Uterus (tissue), 4 donors: Measurements from ENCODE around the gene RPA4. TPM values are rescaled to one million over a fixed set of nuclear protein-coding genes. Genes with fewer than 3 reads are reported as not detected.
"Not testable (repeated sequence)": the region's sequence is repeated elsewhere in the genome, so short reads cannot be mapped to it uniquely, and the experiment has no call there.

Experiments used
- DNase-seq, 2 donors: peaks; one replicate each; pipeline ENCODE4 v3.0.0-alpha.2; 2019 to 2020
- H3K27ac ChIP-seq, 2 donors: fragments of 200-600 bp; sonication (generic); 1 replicate in 1 of 2; 2 replicates in 1 of 2; pipeline ENCODE4 v1.5.1; 2016 to 2018
- H3K27me3 ChIP-seq, 2 donors: fragments of 200-600 bp; sonication (generic); one replicate each; pipeline ENCODE4 v1.5.1; 2018 to 2019; ENCODE audit warnings: control low read depth in 1 of 2
- H3K36me3 ChIP-seq, 2 donors: fragments of 200-600 bp; sonication (generic); one replicate each; pipeline ENCODE4 v1.5.1; 2019; ENCODE audit warnings: control low read depth in 1 of 2
- H3K4me1 ChIP-seq, 2 donors: fragments of 200-600 bp; sonication (generic); one replicate each; pipeline ENCODE4 v1.5.1; 2018 to 2019; ENCODE audit warnings: control low read depth in 1 of 2
- H3K4me3 ChIP-seq, 2 donors: fragments of 200-600 bp; sonication (generic); 1 replicate in 1 of 2; 2 replicates in 1 of 2; pipeline ENCODE4 v1.5.1; 2018 to 2019; ENCODE audit warnings: mild to moderate bottlenecking in 1 of 2
- H3K9me3 ChIP-seq, 2 donors: fragments of 200-600 bp; sonication (generic); one replicate each; pipeline ENCODE4 v1.5.1; 2019; ENCODE audit warnings: control low read depth in 1 of 2
- POLR2A ChIP-seq, 2 donors: fragments of 450-650 bp; IDR thresholded peaks; one replicate each; pipeline ENCODE4 v1.6.1; 2016; ENCODE audit warnings: antibody characterized with exemption in 2 of 2, mild to moderate bottlenecking in 1 of 2, moderate library complexity in 1 of 2
- intact Hi-C: fragments of 100-400 bp; cut with DNase I; formaldehyde crosslinking; loops from one replicate; pipeline ENCODE4 v1.15.1; 2023; ENCODE audit warnings: low total_unique reads
- total RNA-seq, 4 donors: library from RNA; depleted of rRNA in 3 of 4; stranded (reverse); fragments of >200 nt in 3 of 4; gene quantifications; one replicate each; pipeline versions ENCODE4 v1.1.0 to v1.2.4, GENCODE V29; 2014 to 2023
- TF ChIP-seq, protein P1 (sequence below), 4 experiments: fragments of 200-600 bp in 2 of 4; fragments of 450-650 bp in 2 of 4; sonication (generic) in 2 of 4; IDR thresholded peaks; one replicate each; pipeline ENCODE4 v1.5.1; 2016 to 2019; ENCODE audit warnings: antibody characterized with exemption in 4 of 4, mild to moderate bottlenecking in 2 of 4, moderate library complexity in 1 of 4
- donor health status: DM: yes; HTN: yes; CAD: no.

Gene RPA4
- total RNA-seq, 4 donors from 2014 or later = 1.3 to 3.7 (median 2.2) TPM; not detected in 1

GRCh38 chrX:96841325-96841724 is 42.4 kb upstream of the RPA4 start:
- intact Hi-C loops = no loop called here
- Histone ChIP-seq H3K4me1 (no peaks in the 10 kb centered on the region), H3K27me3 (no peaks in the 10 kb centered on the region), H3K36me3 (no peaks in the 10 kb centered on the region), H3K4me3 (no peak overlapping the region), H3K27ac (no peak overlapping the region), H3K9me3 (no peaks in the 10 kb centered on the region)
- DNase-seq = no peak
- no peak for TF ChIP-seq POLR2A (IDR thresholded peaks at IDR 0.05)
- TF ChIP-seq, protein P1, sequence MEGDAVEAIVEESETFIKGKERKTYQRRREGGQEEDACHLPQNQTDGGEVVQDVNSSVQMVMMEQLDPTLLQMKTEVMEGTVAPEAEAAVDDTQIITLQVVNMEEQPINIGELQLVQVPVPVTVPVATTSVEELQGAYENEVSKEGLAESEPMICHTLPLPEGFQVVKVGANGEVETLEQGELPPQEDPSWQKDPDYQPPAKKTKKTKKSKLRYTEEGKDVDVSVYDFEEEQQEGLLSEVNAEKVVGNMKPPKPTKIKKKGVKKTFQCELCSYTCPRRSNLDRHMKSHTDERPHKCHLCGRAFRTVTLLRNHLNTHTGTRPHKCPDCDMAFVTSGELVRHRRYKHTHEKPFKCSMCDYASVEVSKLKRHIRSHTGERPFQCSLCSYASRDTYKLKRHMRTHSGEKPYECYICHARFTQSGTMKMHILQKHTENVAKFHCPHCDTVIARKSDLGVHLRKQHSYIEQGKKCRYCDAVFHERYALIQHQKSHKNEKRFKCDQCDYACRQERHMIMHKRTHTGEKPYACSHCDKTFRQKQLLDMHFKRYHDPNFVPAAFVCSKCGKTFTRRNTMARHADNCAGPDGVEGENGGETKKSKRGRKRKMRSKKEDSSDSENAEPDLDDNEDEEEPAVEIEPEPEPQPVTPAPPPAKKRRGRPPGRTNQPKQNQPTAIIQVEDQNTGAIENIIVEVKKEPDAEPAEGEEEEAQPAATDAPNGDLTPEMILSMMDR (IDR thresholded peaks at IDR 0.05) = no peak

DNA sequence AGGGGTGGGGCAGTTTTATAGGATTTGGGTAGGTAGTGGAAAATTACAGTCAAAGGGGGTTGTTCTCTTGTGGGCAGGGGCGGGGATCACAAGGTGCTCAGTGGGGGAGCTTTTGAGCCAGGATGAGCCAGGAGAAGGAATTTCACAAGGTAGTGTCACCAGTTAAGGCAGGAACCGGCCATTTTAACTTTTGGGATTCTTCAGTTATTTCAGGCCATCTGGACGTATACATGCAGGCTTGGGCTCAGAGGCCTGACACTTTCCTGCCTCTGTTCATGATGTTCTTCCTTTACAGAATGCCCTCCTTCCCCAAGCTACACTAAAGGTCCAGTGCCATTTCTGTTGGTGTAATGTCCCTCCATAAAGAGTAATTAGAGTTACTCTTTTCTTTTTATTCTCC is 41.8 kb upstream of the RPA4 start:
- H3K36me3 ChIP-seq, H3K4me1 ChIP-seq, H3K4me3 ChIP-seq, H3K9me3 ChIP-seq, H3K27me3 ChIP-seq, intact Hi-C loops, H3K27ac ChIP-seq, DNase-seq: not testable (repeated sequence)

DNA sequence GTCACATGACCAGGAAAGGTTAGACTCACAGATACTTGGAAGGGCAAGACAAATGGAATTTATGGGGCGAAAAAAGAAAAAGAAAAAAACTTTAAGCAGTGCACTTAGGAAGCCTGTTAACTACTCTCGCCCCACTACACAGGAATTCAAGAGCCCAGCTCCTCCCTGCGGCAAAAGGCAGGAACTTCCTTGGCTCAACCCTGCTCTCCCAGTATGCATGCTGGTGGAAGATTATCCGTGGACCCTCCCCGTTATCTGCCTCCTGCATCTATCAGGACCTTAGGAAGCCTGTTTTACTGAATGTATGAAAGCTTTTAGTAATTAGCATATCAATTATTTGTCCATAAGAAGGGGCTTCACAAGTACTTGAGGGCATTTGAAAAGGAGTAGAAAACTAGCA is 40.1 kb upstream of the RPA4 start:
- H3K27me3 ChIP-seq = no peaks in the 10 kb centered on the region
- no peak for DNase-seq
- intact Hi-C loops = no loop called here
- H3K9me3 ChIP-seq = no peaks in the 10 kb centered on the region
- H3K4me1 ChIP-seq = no peaks in the 10 kb centered on the region
- TF ChIP-seq, protein P1 (IDR thresholded peaks at IDR 0.05) = no peak
- no peak for TF ChIP-seq POLR2A (IDR thresholded peaks at IDR 0.05)
- H3K4me3 ChIP-seq = no peak overlapping the region
- H3K27ac ChIP-seq = no peak overlapping the region
- H3K36me3 ChIP-seq = no peaks in the 10 kb centered on the region

DNA sequence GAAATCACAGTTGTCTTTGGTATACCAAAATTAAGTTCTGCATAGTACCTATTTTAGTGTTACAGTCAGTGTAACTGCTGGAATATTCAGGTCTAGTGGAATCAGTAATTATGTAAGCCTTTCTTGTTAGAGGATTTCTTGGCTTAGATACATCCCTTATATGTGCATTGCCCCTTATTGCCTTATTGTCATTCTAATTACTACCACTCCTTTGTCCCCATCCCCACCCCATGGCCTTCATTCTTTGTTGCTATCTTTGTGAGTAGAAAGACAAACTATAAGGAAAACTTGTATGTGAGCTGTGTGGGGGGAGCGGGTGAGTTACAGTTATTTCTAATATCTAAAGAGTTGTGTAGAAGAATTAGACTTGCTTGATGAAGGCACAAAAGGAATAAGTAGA is 36.9 kb upstream of the RPA4 start:
- H3K4me1 ChIP-seq = no peaks in the 10 kb centered on the region
- H3K36me3 ChIP-seq = no peaks in the 10 kb centered on the region
- DNase-seq = no peak
- H3K27ac ChIP-seq = no peak overlapping the region
- no peaks in the 10 kb centered on the region for H3K27me3 ChIP-seq
- TF ChIP-seq, protein P1 (IDR thresholded peaks at IDR 0.05) = no peak
- TF ChIP-seq POLR2A (IDR thresholded peaks at IDR 0.05) = no peak
- intact Hi-C loops = no loop called here
- H3K4me3 ChIP-seq = no peak overlapping the region
- H3K9me3 ChIP-seq = no peaks in the 10 kb centered on the region

GRCh38 chrX:96859422-96859821 is 24.3 kb upstream of the RPA4 start:
- DNase-seq, H3K4me1 ChIP-seq, H3K36me3 ChIP-seq, H3K4me3 ChIP-seq, H3K27me3 ChIP-seq, H3K9me3 ChIP-seq, H3K27ac ChIP-seq, intact Hi-C loops: not testable (repeated sequence)

GRCh38 chrX:96861218-96861617 is 22.5 kb upstream of the RPA4 start:
- no peak for DNase-seq
- TF ChIP-seq, protein P1 (IDR thresholded peaks at IDR 0.05) = no peak
- no peak for TF ChIP-seq POLR2A (IDR thresholded peaks at IDR 0.05)
- H3K27ac ChIP-seq = no peak overlapping the region
- no peak overlapping the region for H3K4me3 ChIP-seq
- H3K36me3 ChIP-seq = no peaks in the 10 kb centered on the region
- intact Hi-C loops = no loop called here
- no peaks in the 10 kb centered on the region for H3K9me3 ChIP-seq
- no peaks in the 10 kb centered on the region for H3K4me1 ChIP-seq
- H3K27me3 ChIP-seq = no peaks in the 10 kb centered on the region
